Duodenal mucosa (tissue), 2 donors: ENCODE results near the gene IFT122.
A peak's percentile ranks its signal among the peaks of the same experiment; 100 is the strongest.
"Not testable (repeated sequence)": the region's sequence is repeated elsewhere in the genome, so short reads cannot be mapped to it uniquely, and the experiment has no call there.

Experiments
- H3K27ac ChIP-seq: one replicate; pipeline ENCODE4 v1.7.0; 2013; ENCODE audit warnings: low read depth, low read length
- H3K27me3 ChIP-seq, 2 donors: one replicate each; pipeline ENCODE4 v1.7.0; 2013; ENCODE audit warnings: low read length in 2 of 2, control low read depth in 1 of 2; ENCODE audit not compliant: insufficient read depth in 2 of 2, control insufficient read depth in 1 of 2
- H3K36me3 ChIP-seq, 2 donors: one replicate each; pipeline ENCODE4 v1.7.0; 2013; ENCODE audit warnings: low read length in 2 of 2, control low read depth in 1 of 2; ENCODE audit not compliant: insufficient read depth in 2 of 2, control insufficient read depth in 1 of 2
- H3K4me1 ChIP-seq, 2 donors: one replicate each; pipeline ENCODE4 v1.7.0; 2013; ENCODE audit warnings: low read length in 2 of 2, control low read depth in 1 of 2; ENCODE audit not compliant: insufficient read depth in 2 of 2, control insufficient read depth in 1 of 2
- H3K4me3 ChIP-seq, 2 donors: one replicate each; pipeline ENCODE4 v1.7.0; 2013; ENCODE audit warnings: low read length in 2 of 2, low read depth in 1 of 2
- H3K9ac ChIP-seq, 2 donors: one replicate each; pipeline ENCODE4 v1.7.0; 2013; ENCODE audit warnings: low read length in 2 of 2, low read depth in 1 of 2
- H3K9me3 ChIP-seq, 2 donors: one replicate each; pipeline ENCODE4 v1.7.0; 2013; ENCODE audit warnings: low read length in 2 of 2, control low read depth in 1 of 2; ENCODE audit not compliant: control insufficient read depth in 1 of 2

IFT122 gene

GRCh38 chr3:129492691-129493090, 52.7 kb downstream of the IFT122 start:
- no peaks in the 10 kb centered on the region for H3K9me3 ChIP-seq
- H3K27ac ChIP-seq = no peak overlapping the region
- H3K9ac ChIP-seq = no peak overlapping the region
- no peak overlapping the region for H3K4me3 ChIP-seq
- no peaks in the 10 kb centered on the region for H3K4me1 ChIP-seq
- H3K36me3 ChIP-seq = peaks cover 5 to 24% of the 10 kb centered on the region in 2 donors
- H3K27me3 ChIP-seq = no peaks in the 10 kb centered on the region

GRCh38 chr3:129493206-129493605, 53.2 kb downstream of the IFT122 start:
- no peaks in the 10 kb centered on the region for H3K4me1 ChIP-seq
- H3K9me3 ChIP-seq = no peaks in the 10 kb centered on the region
- H3K27ac ChIP-seq = no peak overlapping the region
- H3K4me3 ChIP-seq = no peak overlapping the region
- H3K36me3 ChIP-seq = peaks cover 5 to 24% of the 10 kb centered on the region in 2 donors
- H3K27me3 ChIP-seq = no peaks in the 10 kb centered on the region
- H3K9ac ChIP-seq = no peak overlapping the region

DNA sequence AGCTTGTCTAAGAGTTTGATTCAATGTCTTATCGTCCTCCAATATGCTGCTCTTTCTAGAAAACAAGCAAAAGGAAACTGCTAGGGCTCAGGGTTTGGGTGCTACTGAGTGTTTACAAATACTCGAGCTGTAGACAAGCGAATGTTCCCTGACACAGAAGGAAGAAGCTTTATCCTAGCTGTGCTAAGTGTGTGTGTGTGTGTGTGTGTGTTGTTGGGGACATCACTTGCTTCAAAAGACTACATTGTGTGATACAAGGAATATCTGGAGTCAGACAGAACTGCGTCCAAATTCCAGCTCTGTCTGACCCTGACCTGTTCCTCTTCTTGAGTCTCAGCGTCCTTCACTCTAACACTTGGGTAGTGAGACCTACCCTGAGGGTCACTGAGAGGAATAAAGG, 54.5 kb downstream of the IFT122 start:
- H3K27ac ChIP-seq = peak overlapping the region; percentile 58
- not testable (repeated sequence) for H3K9ac ChIP-seq, H3K4me1 ChIP-seq, H3K27me3 ChIP-seq, H3K9me3 ChIP-seq, H3K4me3 ChIP-seq
- H3K36me3 ChIP-seq = peaks cover 5 to 24% of the 10 kb centered on the region in 2 donors

GRCh38 chr3:129495006-129495639, 55.1 kb downstream of the IFT122 start:
- not testable (repeated sequence) for H3K27ac ChIP-seq, H3K4me1 ChIP-seq, H3K9me3 ChIP-seq, H3K4me3 ChIP-seq, H3K9ac ChIP-seq, H3K27me3 ChIP-seq
- peaks cover 5 to 29% of the 10 kb centered on the region in 2 donors for H3K36me3 ChIP-seq

GRCh38 chr3:129497876-129498275, 57.9 kb downstream of the IFT122 start:
- not testable (repeated sequence) for H3K4me3 ChIP-seq, H3K9me3 ChIP-seq, H3K9ac ChIP-seq, H3K4me1 ChIP-seq, H3K27ac ChIP-seq, H3K27me3 ChIP-seq
- peaks cover 13 to 35% of the 10 kb centered on the region in 2 donors for H3K36me3 ChIP-seq

- not testable (repeated sequence) for H3K9me3 ChIP-seq, H3K4me1 ChIP-seq, H3K4me3 ChIP-seq, H3K9ac ChIP-seq, H3K27ac ChIP-seq, H3K27me3 ChIP-seq
- H3K36me3 ChIP-seq = peaks cover 8 to 26% of the 10 kb centered on the region in 2 donors
Measured at GRCh38 chr3:129498603-129499488, 58.8 kb downstream of the IFT122 start.

DNA sequence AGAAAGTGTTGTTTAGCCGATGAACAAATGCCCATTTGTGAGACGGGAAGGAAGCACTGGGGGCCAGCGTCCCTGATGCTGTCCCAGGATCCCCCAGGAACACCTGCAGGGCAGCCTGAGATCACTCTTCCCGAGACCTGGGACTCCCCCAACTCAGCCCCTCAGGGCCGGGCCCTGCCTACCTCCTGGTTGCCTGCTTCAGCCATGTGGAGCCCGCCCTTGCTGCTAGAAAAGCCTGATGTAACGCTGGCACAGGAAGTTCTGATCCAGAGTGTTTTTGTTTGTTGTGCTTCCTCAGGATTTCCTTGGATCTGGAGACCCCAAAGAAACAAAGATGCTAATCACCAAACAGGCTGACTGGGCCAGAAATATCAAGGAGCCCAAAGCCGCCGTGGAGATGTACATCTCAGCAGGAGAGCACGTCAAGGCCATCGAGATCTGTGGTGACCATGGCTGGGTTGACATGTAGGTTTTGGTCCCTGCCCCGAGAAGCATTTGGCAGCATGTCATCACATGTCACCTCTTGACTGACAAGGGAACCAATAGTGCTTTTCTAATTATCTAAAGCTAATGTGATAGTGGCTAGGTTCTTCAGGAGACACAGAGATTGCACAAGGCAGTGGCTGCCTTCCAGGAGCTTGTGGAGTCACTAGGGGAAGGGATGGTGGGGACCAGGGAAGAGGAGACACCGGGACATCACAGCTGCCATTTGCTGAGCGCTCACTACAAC, 59.7 kb downstream of the IFT122 start:
- H3K27me3 ChIP-seq, H3K9ac ChIP-seq, H3K27ac ChIP-seq, H3K4me3 ChIP-seq, H3K9me3 ChIP-seq, H3K4me1 ChIP-seq: not testable (repeated sequence)
- H3K36me3 ChIP-seq = peaks cover 16 to 24% of the 10 kb centered on the region in 2 donors

DNA sequence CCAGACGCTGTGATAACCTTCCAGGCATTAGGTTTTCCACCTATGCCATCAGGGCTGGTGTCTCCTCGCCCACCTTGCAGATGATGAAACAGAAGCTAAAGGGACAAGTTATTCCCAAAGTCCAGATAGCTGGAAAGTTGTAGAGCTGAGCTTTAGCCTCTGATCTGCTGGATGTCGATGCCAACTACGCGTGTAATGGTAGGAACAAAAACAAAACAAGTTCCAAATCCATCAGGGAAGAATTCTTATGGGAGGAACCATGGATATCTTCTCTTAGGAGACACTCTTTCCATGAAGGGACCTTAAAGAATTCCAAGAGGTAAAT, 60.3 kb downstream of the IFT122 start:
- Histone ChIP-seq H3K9ac (no peak overlapping the region), H3K9me3 (no peaks in the 10 kb centered on the region), H3K4me3 (no peak overlapping the region), H3K27me3 (no peaks in the 10 kb centered on the region), H3K4me1 (no peaks in the 10 kb centered on the region), H3K27ac (no peak overlapping the region), H3K36me3 (peaks cover 16 to 24% of the 10 kb centered on the region in 2 donors)

GRCh38 chr3:129501630-129502029, 61.6 kb downstream of the IFT122 start:
- Histone ChIP-seq H3K9me3 (no peaks in the 10 kb centered on the region), H3K9ac (no peak overlapping the region), H3K4me3 (no peak overlapping the region), H3K4me1 (no peaks in the 10 kb centered on the region), H3K27ac (no peak overlapping the region), H3K27me3 (no peaks in the 10 kb centered on the region), H3K36me3 (peaks cover 16 to 24% of the 10 kb centered on the region in 2 donors)
